Erythroblast (primary cell): ENCODE measurements around the gene SLC35F1.

ENCODE experiments used
- GATA1 ChIP-seq: IDR thresholded peaks from 2 replicates; pipeline ENCODE4 v1.6.1; 2011; ENCODE audit warnings: low read depth, mild to moderate bottlenecking, control low read depth, low read length, moderate library complexity
- POLR2A ChIP-seq: IDR thresholded peaks from 2 replicates; pipeline ENCODE4 v1.6.1; 2011; ENCODE audit warnings: mild to moderate bottlenecking, low read length

GRCh38 chr6:117990151-117990550 is 83.1 kb downstream of the SLC35F1 start:
- TF ChIP-seq POLR2A, result no peak
- no peak for TF ChIP-seq GATA1
